Effector CD4-positive, alpha-beta T cell (primary cell): Measurements from ENCODE around the gene EML2.

Experiments used
- DNase-seq: peaks from one replicate; pipeline ENCODE4 v3.0.0-alpha.2; 2020

EML2 gene

GRCh38 chr19:45584332-45585157, 54.7 kb downstream of the EML2 start, which contains the start of gene OPA3:
Gene OPA3, minus strand, starts transcription at chr19:45584802. Its CDS starts 38 bp downstream, at chr19:45584764.
- peak; percentile 98 for DNase-seq

GRCh38 chr19:45581576-45581975, 57.6 kb downstream of the EML2 start:
- DNase-seq, result no peak

- DNase-seq, result no peak
These were observed 60.3 kb downstream of the EML2 start for GRCh38 chr19:45578861-45579260.

- DNase-seq, result no peak
These were observed 61.9 kb downstream of the EML2 start for GRCh38 chr19:45577111-45577905.

GRCh38 chr19:45576682-45577081, 62.5 kb downstream of the EML2 start:
- no peak for DNase-seq

- no peak for DNase-seq
These were observed 64.0 kb downstream of the EML2 start for GRCh38 chr19:45575216-45575615.

- DNase-seq, result no peak
These were observed 64.7 kb downstream of the EML2 start for GRCh38 chr19:45574526-45574925.

GRCh38 chr19:45571457-45572220, 67.6 kb downstream of the EML2 start:
- no peak for DNase-seq

GRCh38 chr19:45569619-45570421, 69.4 kb downstream of the EML2 start:
- peak; percentile 37 for DNase-seq

GRCh38 chr19:45568732-45569131, 70.5 kb downstream of the EML2 start:
- DNase-seq, result no peak

GRCh38 chr19:45567609-45568008, 71.6 kb downstream of the EML2 start:
- DNase-seq, result no peak

- DNase-seq, result no peak
These were observed 74.9 kb downstream of the EML2 start for GRCh38 chr19:45564131-45564780.

GRCh38 chr19:45560686-45561085, 78.5 kb downstream of the EML2 start:
- no peak for DNase-seq

GRCh38 chr19:45560038-45560437, 79.2 kb downstream of the EML2 start:
- no peak for DNase-seq
